ENCODE data around the gene RNU5B-1. TPM values are rescaled to one million over a fixed set of nuclear protein-coding genes. Genes with fewer than 3 reads are reported as not detected.

The RNU5B-1 gene
- total RNA-seq, 1 experiment from 2014 or later, result not detected

DNA sequence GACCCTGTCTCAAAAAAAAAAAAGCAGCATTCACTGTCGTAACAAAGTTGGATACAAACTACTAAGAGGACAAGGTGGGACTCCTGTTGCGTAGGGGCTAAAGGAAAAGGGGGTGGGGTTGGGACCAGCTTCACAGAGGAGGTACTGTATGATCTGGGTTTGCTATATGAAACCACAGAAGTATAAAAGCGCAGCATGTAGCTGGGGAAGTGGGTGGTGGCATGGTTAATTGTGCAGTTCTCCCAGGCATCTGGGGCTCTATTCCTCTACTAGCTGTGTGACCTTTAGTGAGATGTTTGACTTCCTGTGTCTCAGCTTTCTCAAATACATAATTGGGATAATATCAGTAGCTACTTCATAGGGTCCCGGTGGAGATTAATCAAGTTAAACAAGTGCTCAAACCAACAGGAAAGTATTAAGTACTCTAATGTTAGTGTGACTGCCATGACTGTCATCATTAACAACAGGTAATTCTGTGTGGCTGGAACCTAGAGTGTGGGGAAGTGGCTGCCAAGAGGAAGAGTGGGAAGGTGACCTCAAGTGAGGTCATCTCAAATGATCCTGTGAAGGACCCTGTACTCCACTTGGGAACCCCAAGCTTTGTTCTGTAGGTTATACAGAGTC, 29.3 kb upstream of the RNU5B-1 start:
- DNase-seq (ENCODE audit: unreplicated experiment), result no peak
- H3K27ac Mint-ChIP-seq (ENCODE audit: low read depth, unreplicated experiment), result no peak overlapping the region
- H3K9me3 Mint-ChIP-seq (ENCODE audit: unreplicated experiment), result no peaks in the 10 kb centered on the region
- TF ChIP-seq CTCF (IDR thresholded peaks at IDR 0.05; ENCODE audit: unreplicated experiment), result no peak
- ChIA-PET POLR2A (interaction anchor here (0.6 to 1.4 kb wide), 3 partner anchors 11 to 104 kb away, joined by 3 to 10 read pairs (median 3); partner anchors contain the start of gene PARP16), CTCF (interaction anchor here (0.6 to 1.3 kb wide), 6 partner anchors 18 to 1149 kb away, joined by 3 read pairs; no protein-coding TSS in a partner anchor)
- H3K36me3 Mint-ChIP-seq (ENCODE audit: insufficient read depth, unreplicated experiment), result no peaks in the 10 kb centered on the region
- H3K4me1 Mint-ChIP-seq (ENCODE audit: insufficient read depth, unreplicated experiment), result no peaks in the 10 kb centered on the region
- intact Hi-C loops (cut with micrococcal nuclease), result loop anchor here (10.0 kb wide), 1 partner anchor 540 kb away; no protein-coding TSS in a partner anchor
- no peak overlapping the region for H3K4me3 Mint-ChIP-seq (ENCODE audit: unreplicated experiment)
- H3K27me3 Mint-ChIP-seq (ENCODE audit: insufficient read depth, unreplicated experiment), result no peaks in the 10 kb centered on the region
- BruUV-seq (replicated peaks), result no TSS peak

DNA sequence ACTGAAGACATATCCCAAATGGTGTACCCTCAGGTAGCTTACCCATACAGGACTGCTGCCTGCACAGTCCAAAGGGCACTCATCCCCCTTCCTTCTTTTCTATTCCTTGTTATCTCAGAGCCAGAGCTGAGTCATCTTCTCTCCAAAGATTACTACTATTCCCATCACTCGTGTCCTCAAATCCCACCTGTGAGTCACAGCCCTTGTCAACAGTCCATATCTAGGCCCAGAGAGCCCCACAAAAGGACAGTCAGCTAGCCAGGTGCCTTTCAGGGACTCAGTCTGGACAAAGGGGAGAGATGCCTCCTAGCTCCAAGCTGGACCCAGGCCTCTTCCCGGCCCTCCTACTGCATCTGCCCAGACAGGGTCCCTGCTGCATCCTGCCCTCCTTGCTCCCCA, 28.8 kb upstream of the RNU5B-1 start:
- ChIA-PET POLR2A (interaction anchor here (0.7 to 1.4 kb wide), 2 partner anchors 11 to 86 kb away, joined by 3 to 10 read pairs; partner anchors contain the start of gene PARP16), CTCF (interaction anchor here (0.9 to 1.3 kb wide), 2 partner anchors 22 to 242 kb away, joined by 3 read pairs; no protein-coding TSS in a partner anchor)
- intact Hi-C loops (cut with micrococcal nuclease), result loop anchor here (10.0 kb wide), 1 partner anchor 541 kb away; no protein-coding TSS in a partner anchor
- Mint-ChIP-seq H3K4me1 (ENCODE audit: insufficient read depth, unreplicated experiment) (no peaks in the 10 kb centered on the region), H3K4me3 (ENCODE audit: unreplicated experiment) (no peak overlapping the region), H3K27me3 (ENCODE audit: insufficient read depth, unreplicated experiment) (no peaks in the 10 kb centered on the region), H3K36me3 (ENCODE audit: insufficient read depth, unreplicated experiment) (no peaks in the 10 kb centered on the region), H3K9me3 (ENCODE audit: unreplicated experiment) (no peaks in the 10 kb centered on the region), H3K27ac (ENCODE audit: low read depth, unreplicated experiment) (no peak overlapping the region)
- no TSS peak for BruUV-seq (replicated peaks)
- DNase-seq (ENCODE audit: unreplicated experiment), result no peak
- TF ChIP-seq CTCF (IDR thresholded peaks at IDR 0.05; ENCODE audit: unreplicated experiment), result no peak

GRCh38 chr15:65277015-65277414, 27.5 kb upstream of the RNU5B-1 start:
- Mint-ChIP-seq H3K4me1 (ENCODE audit: insufficient read depth, unreplicated experiment) (no peaks in the 10 kb centered on the region), H3K27me3 (ENCODE audit: insufficient read depth, unreplicated experiment) (no peaks in the 10 kb centered on the region), H3K4me3 (ENCODE audit: unreplicated experiment) (no peak overlapping the region), H3K9me3 (ENCODE audit: unreplicated experiment) (no peaks in the 10 kb centered on the region), H3K36me3 (ENCODE audit: insufficient read depth, unreplicated experiment) (no peaks in the 10 kb centered on the region), H3K27ac (ENCODE audit: low read depth, unreplicated experiment) (no peak overlapping the region)
- CTCF ChIA-PET, result interaction anchor here (0.6 to 0.7 kb wide), 2 partner anchors 12 to 457 kb away, joined by 3 to 4 read pairs; no protein-coding TSS in a partner anchor
- no peak for TF ChIP-seq CTCF (IDR thresholded peaks at IDR 0.05; ENCODE audit: unreplicated experiment)
- intact Hi-C loops (cut with micrococcal nuclease), result loop anchor here (10.0 kb wide), 1 partner anchor 542 kb away; no protein-coding TSS in a partner anchor
- BruUV-seq (replicated peaks), result no TSS peak
- no peak for DNase-seq (ENCODE audit: unreplicated experiment)
- POLR2A ChIA-PET, result interaction anchor here (1.9 kb wide), 1 partner anchor 9 kb away, joined by 11 read pairs; the partner anchor contains the start of gene PARP16

GRCh38 chr15:65278480-65278879, 26.0 kb upstream of the RNU5B-1 start:
- POLR2A ChIA-PET, result interaction anchor here (0.6 to 1.9 kb wide), 5 partner anchors 8 to 1227 kb away, joined by 3 to 11 read pairs (median 3); partner anchors contain the start of genes PARP16 and ZWILCH
- CTCF ChIA-PET, result interaction anchor here (1.0 to 1.2 kb wide), 3 partner anchors 8 to 92 kb away, joined by 4 to 5 read pairs (median 4); partner anchors contain the start of gene PARP16

More at GRCh38 chr15:65278480-65278879, 26.0 kb upstream of the RNU5B-1 start:
- Mint-ChIP-seq H3K36me3 (ENCODE audit: insufficient read depth, unreplicated experiment) (no peaks in the 10 kb centered on the region), H3K9me3 (ENCODE audit: unreplicated experiment) (no peaks in the 10 kb centered on the region), H3K4me1 (ENCODE audit: insufficient read depth, unreplicated experiment) (no peaks in the 10 kb centered on the region), H3K4me3 (ENCODE audit: unreplicated experiment) (no peak overlapping the region), H3K27me3 (ENCODE audit: insufficient read depth, unreplicated experiment) (no peaks in the 10 kb centered on the region), H3K27ac (ENCODE audit: low read depth, unreplicated experiment) (no peak overlapping the region)
- TF ChIP-seq CTCF (IDR thresholded peaks at IDR 0.05; ENCODE audit: unreplicated experiment), result no peak
- intact Hi-C loops (cut with micrococcal nuclease), result loop anchor here (10.0 kb wide), 1 partner anchor 544 kb away; no protein-coding TSS in a partner anchor
- DNase-seq (ENCODE audit: unreplicated experiment), result no peak
- BruUV-seq (replicated peaks), result no TSS peak
